Right hindlimb (tissue), 1 donor: ENCODE measurements around the gene PRR7.
"Not testable (repeated sequence)": the region's sequence is repeated elsewhere in the genome, so short reads cannot be mapped to it uniquely, and the experiment has no call there.

Experiments used
- DNase-seq: peaks from one replicate; pipeline ENCODE4 v3.0.0-alpha.2; 2018

The PRR7 gene

GRCh38 chr5:177446200-177447065, at the start of gene PRR7:
PRR7 (plus strand) TSS chr5:177446814; CDS start chr5:177455068, 8,254 bp downstream.
- peak; percentile 78 for DNase-seq

GRCh38 chr5:177397875-177398390, 48.7 kb upstream of the PRR7 start:
- no peak for DNase-seq

GRCh38 chr5:177399997-177400868, 46.4 kb upstream of the PRR7 start, which contains the start of gene PFN3:
PFN3 (minus strand) TSS chr5:177400661; CDS start chr5:177400576, 85 bp downstream.
- DNase-seq, result peak; percentile 65

- DNase-seq, result peak; percentile 47
Measured at GRCh38 chr5:177402271-177403043, 44.2 kb upstream of the PRR7 start.

GRCh38 chr5:177403102-177403791, 43.4 kb upstream of the PRR7 start:
- DNase-seq, result no peak

GRCh38 chr5:177403792-177404640, 42.6 kb upstream of the PRR7 start:
- peak; percentile 86 for DNase-seq

GRCh38 chr5:177404641-177405179, 41.9 kb upstream of the PRR7 start:
- DNase-seq, result no peak

- DNase-seq, result no peak
Measured at GRCh38 chr5:177405312-177405711, 41.3 kb upstream of the PRR7 start.

GRCh38 chr5:177405805-177406204, 40.8 kb upstream of the PRR7 start:
- DNase-seq, result no peak

GRCh38 chr5:177409043-177409801, 37.4 kb upstream of the PRR7 start, which contains the start of gene F12:
F12 (minus strand) TSS chr5:177409564; CDS start chr5:177409527, 37 bp downstream.
- DNase-seq, result no peak

GRCh38 chr5:177410575-177410974, 36.0 kb upstream of the PRR7 start:
- no peak for DNase-seq

GRCh38 chr5:177412603-177413233, 33.9 kb upstream of the PRR7 start:
- no peak for DNase-seq

GRCh38 chr5:177414481-177414880, 32.1 kb upstream of the PRR7 start:
- no peak for DNase-seq

GRCh38 chr5:177417081-177417480, 29.5 kb upstream of the PRR7 start:
- not testable (repeated sequence) for DNase-seq

- DNase-seq, result no peak
Measured at GRCh38 chr5:177419046-177419445, 27.6 kb upstream of the PRR7 start.

GRCh38 chr5:177420472-177420871, 26.1 kb upstream of the PRR7 start:
- not testable (repeated sequence) for DNase-seq

- no peak for DNase-seq
Measured at GRCh38 chr5:177421062-177421798, 25.4 kb upstream of the PRR7 start.

GRCh38 chr5:177423671-177424070, 22.9 kb upstream of the PRR7 start:
- DNase-seq, result no peak
